HG03139 (cell line): ENCODE data around the gene DBNDD2.

Experiments used
- ATAC-seq: cut with Tn5 transposase; IDR thresholded peaks from one replicate; pipeline ENCODE4 v1.9.1; 2021; ENCODE audit not compliant: unreplicated experiment

DBNDD2 gene

GRCh38 chr20:45448270-45448669 is 40.2 kb downstream of the DBNDD2 start:
- ATAC-seq, result no peak

GRCh38 chr20:45449528-45449927 is 41.4 kb downstream of the DBNDD2 start:
- no peak for ATAC-seq

- no peak for ATAC-seq
Measured at GRCh38 chr20:45450097-45450818, 42.2 kb downstream of the DBNDD2 start.

GRCh38 chr20:45452238-45452637 is 44.1 kb downstream of the DBNDD2 start:
- ATAC-seq, result no peak

GRCh38 chr20:45452772-45453691 is 44.9 kb downstream of the DBNDD2 start:
- no peak for ATAC-seq

- ATAC-seq, result no peak
Measured at GRCh38 chr20:45456632-45457031, 48.5 kb downstream of the DBNDD2 start.

GRCh38 chr20:45459606-45460005 is 51.5 kb downstream of the DBNDD2 start:
- ATAC-seq, result no peak
